ENCODE measurements around the gene TRIM17. TPM values are rescaled to one million over a fixed set of nuclear protein-coding genes. Genes with fewer than 3 reads are reported as not detected.

The TRIM17 gene
- total RNA-seq, 2 donors from 2014 or later = 8.4 to 19.6 TPM

DNA sequence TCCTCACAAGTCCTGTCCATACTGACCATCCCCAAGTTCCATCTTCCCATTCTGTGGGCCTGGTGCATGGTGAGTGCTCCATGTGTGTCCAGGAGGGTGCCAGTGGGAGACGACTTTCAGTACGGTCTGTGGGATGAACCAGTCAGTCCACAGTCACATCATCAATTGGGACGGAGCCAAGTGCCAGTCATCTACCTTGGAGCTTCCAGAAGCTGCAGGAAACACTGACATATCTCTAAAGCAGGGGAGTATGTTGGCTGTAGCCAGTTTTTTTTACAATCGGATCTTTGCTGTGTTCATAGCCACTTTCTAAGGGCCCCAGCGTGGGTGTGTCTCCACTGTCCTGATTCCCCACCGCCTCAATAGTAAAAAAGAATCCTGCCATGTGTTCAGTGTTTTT lies 13.6 kb upstream of the TRIM17 start:
- H3K4me3 Mint-ChIP-seq = no peak overlapping the region
- Histone ChIP-seq H3K27ac (ENCODE audit: low read depth, low read length) (no peak overlapping the region), H3K9ac (ENCODE audit: extremely low read depth, low read length, poor library complexity, severe bottlenecking) (no peak overlapping the region), H3K4me3 (ENCODE audit: low read length) (no peak overlapping the region), H3K9me3 (ENCODE audit: control insufficient read depth, low read length) (no peaks in the 10 kb centered on the region), H3K27me3 (ENCODE audit: control insufficient read depth, insufficient read depth, low read length, poor library complexity, severe bottlenecking) (no peaks in the 10 kb centered on the region), H3K36me3 (ENCODE audit: control insufficient read depth, insufficient read depth, low read length) (no peaks in the 10 kb centered on the region), H3K4me1 (ENCODE audit: control insufficient read depth, insufficient read depth, low read length) (peaks cover 6% of the 10 kb centered on the region)
- peaks cover 47% of the 10 kb centered on the region for H3K27me3 Mint-ChIP-seq (ENCODE audit: insufficient read depth)
- H3K36me3 Mint-ChIP-seq (ENCODE audit: low read depth) = no peaks in the 10 kb centered on the region
- peaks cover 50% of the 10 kb centered on the region for H3K4me1 Mint-ChIP-seq
- TF ChIP-seq CTCF (conservative IDR thresholded peaks at IDR 0.05) = no peak
- no peak overlapping the region for H3K27ac Mint-ChIP-seq
- H3K9me3 Mint-ChIP-seq = peaks cover 2% of the 10 kb centered on the region
- 90 to 96% methylated on average over 6 of the region's 6 CpGs for WGBS, 2 experiments (ENCODE audit: insufficient coverage in 1 of 2, insufficient read length in 1 of 2)
- DNase-seq = no peak

DNA sequence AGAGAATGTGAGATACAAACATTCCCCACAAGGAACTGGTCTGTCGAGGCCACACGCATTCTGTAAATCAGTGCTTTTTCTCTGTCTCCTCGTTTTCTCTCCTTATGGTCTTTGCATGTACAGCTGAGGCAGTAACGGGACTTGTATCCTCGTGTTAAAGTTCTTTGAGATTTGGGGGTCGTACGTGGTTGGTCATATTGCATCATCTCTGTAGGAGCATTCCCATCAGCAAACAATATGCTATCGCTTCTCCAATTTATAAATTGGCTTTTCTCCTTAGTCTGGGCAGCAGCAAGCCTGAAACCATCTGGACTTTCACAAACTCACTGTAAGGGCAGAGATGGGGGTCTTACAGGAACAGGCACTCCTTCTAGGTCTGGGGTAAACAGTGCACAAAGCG lies 13.0 kb upstream of the TRIM17 start:
- peaks cover 43% of the 10 kb centered on the region for H3K27me3 Mint-ChIP-seq (ENCODE audit: insufficient read depth)
- H3K4me1 Mint-ChIP-seq = peaks cover 50% of the 10 kb centered on the region
- peaks cover 2% of the 10 kb centered on the region for H3K9me3 Mint-ChIP-seq
- no peaks in the 10 kb centered on the region for H3K36me3 Mint-ChIP-seq (ENCODE audit: low read depth)
- no peak overlapping the region for H3K27ac ChIP-seq (ENCODE audit: low read depth, low read length)
- no peak overlapping the region for H3K4me3 ChIP-seq (ENCODE audit: low read length)
- H3K36me3 ChIP-seq (ENCODE audit: control insufficient read depth, insufficient read depth, low read length) = no peaks in the 10 kb centered on the region
- no peak overlapping the region for H3K9ac ChIP-seq (ENCODE audit: extremely low read depth, low read length, poor library complexity, severe bottlenecking)
- no peaks in the 10 kb centered on the region for H3K9me3 ChIP-seq (ENCODE audit: control insufficient read depth, low read length)
- WGBS, 2 experiments (ENCODE audit: insufficient coverage in 1 of 2, insufficient read length in 1 of 2) = 94 to 95% methylated on average over 6 to 9 of the region's 9 CpGs
- H3K4me3 Mint-ChIP-seq = no peak overlapping the region
- DNase-seq = no peak
- H3K27ac Mint-ChIP-seq = no peak overlapping the region
- no peaks in the 10 kb centered on the region for H3K27me3 ChIP-seq (ENCODE audit: control insufficient read depth, insufficient read depth, low read length, poor library complexity, severe bottlenecking)
- TF ChIP-seq CTCF (conservative IDR thresholded peaks at IDR 0.05) = no peak
- H3K4me1 ChIP-seq (ENCODE audit: control insufficient read depth, insufficient read depth, low read length) = peaks cover 6% of the 10 kb centered on the region

- no peak overlapping the region for H3K4me3 Mint-ChIP-seq
- H3K27me3 ChIP-seq (ENCODE audit: control insufficient read depth, insufficient read depth, low read length, poor library complexity, severe bottlenecking) = no peaks in the 10 kb centered on the region
- DNase-seq = no peak
- H3K36me3 Mint-ChIP-seq (ENCODE audit: low read depth) = no peaks in the 10 kb centered on the region
- WGBS, 2 experiments (ENCODE audit: insufficient coverage in 1 of 2, insufficient read length in 1 of 2) = 89 to 92% methylated on average over 6 to 8 of the region's 8 CpGs
- H3K9me3 Mint-ChIP-seq = peaks cover 2% of the 10 kb centered on the region
- no peaks in the 10 kb centered on the region for H3K36me3 ChIP-seq (ENCODE audit: control insufficient read depth, insufficient read depth, low read length)
- TF ChIP-seq CTCF (conservative IDR thresholded peaks at IDR 0.05) = no peak
- H3K9ac ChIP-seq (ENCODE audit: extremely low read depth, low read length, poor library complexity, severe bottlenecking) = no peak overlapping the region
- H3K9me3 ChIP-seq (ENCODE audit: control insufficient read depth, low read length) = no peaks in the 10 kb centered on the region
- H3K27ac Mint-ChIP-seq = no peak overlapping the region
- peaks cover 47% of the 10 kb centered on the region for H3K27me3 Mint-ChIP-seq (ENCODE audit: insufficient read depth)
- H3K4me3 ChIP-seq (ENCODE audit: low read length) = no peak overlapping the region
- H3K4me1 Mint-ChIP-seq = peaks cover 48% of the 10 kb centered on the region
- no peak overlapping the region for H3K27ac ChIP-seq (ENCODE audit: low read depth, low read length)
- H3K4me1 ChIP-seq (ENCODE audit: control insufficient read depth, insufficient read depth, low read length) = peaks cover 2% of the 10 kb centered on the region
Measured at GRCh38 chr1:228429007-228429406, 12.3 kb upstream of the TRIM17 start.
